Lung (tissue), 12 donors: ENCODE data around the gene ACYP2. TPM values are rescaled to one million over a fixed set of nuclear protein-coding genes. Genes with fewer than 3 reads are reported as not detected.

Source experiments
- ATAC-seq: fragments of 200-7000 bp; cut with Tn5 transposase; one replicate; pipeline ENCODE4 v1.9.1; 2020; ENCODE audit warnings: moderate number of reproducible peaks; ENCODE audit not compliant: insufficient read depth, low FRiP score
- DNase-seq, 3 donors: peaks; one replicate each; pipeline ENCODE4 v3.0.0-alpha.2; 2013 to 2017
- H3K27ac ChIP-seq, 2 donors: one replicate each; pipeline ENCODE4 v1.5.1; 2013; ENCODE audit warnings: mild to moderate bottlenecking in 2 of 2, moderate library complexity in 2 of 2, control low read depth in 1 of 2, inconsistent platforms in 1 of 2, low read depth in 1 of 2, low read length in 1 of 2
- H3K27me3 ChIP-seq, 3 donors: one replicate each; pipeline ENCODE4 v1.5.1; 2013; ENCODE audit warnings: low read length in 2 of 3; ENCODE audit not compliant: control insufficient read depth in 3 of 3, insufficient read depth in 3 of 3
- H3K36me3 ChIP-seq, 4 donors: one replicate each; pipeline ENCODE4 v1.5.1; 2013; ENCODE audit warnings: low read length in 4 of 4, mild to moderate bottlenecking in 1 of 4, moderate library complexity in 1 of 4; ENCODE audit not compliant: control insufficient read depth in 4 of 4, insufficient read depth in 4 of 4
- H3K4me1 ChIP-seq, 5 donors: one replicate each; pipeline ENCODE4 v1.5.1; 2013; ENCODE audit warnings: low read length in 5 of 5, mild to moderate bottlenecking in 2 of 5, moderate library complexity in 1 of 5; ENCODE audit not compliant: control insufficient read depth in 5 of 5, insufficient read depth in 5 of 5
- H3K4me3 ChIP-seq: one replicate; pipeline ENCODE4 v1.5.1; 2013; ENCODE audit warnings: mild to moderate bottlenecking, control low read depth, moderate library complexity
- H3K9ac ChIP-seq, 2 donors: one replicate each; pipeline ENCODE4 v1.5.1; 2013; ENCODE audit warnings: low read length in 2 of 2, control low read depth in 1 of 2; ENCODE audit not compliant: insufficient read depth in 1 of 2
- H3K9me3 ChIP-seq, 4 donors: one replicate each; pipeline ENCODE4 v1.5.1; 2013; ENCODE audit warnings: low read length in 3 of 4, mild to moderate bottlenecking in 1 of 4, moderate library complexity in 1 of 4; ENCODE audit not compliant: control insufficient read depth in 4 of 4, insufficient read depth in 3 of 4
- CTCF ChIP-seq: IDR thresholded peaks from 2 replicates; pipeline ENCODE4 v1.5.1; 2012; ENCODE audit warnings: mild to moderate bottlenecking; ENCODE audit errors: control extremely low read depth, extremely low read depth
- WGBS, 2 donors: extraction: QIAGEN DNeasy Blood & Tissue Kit; methylation state at CpG; one replicate each; pipeline ENCODE4 v1.1.7; 2013; 5-methylcytosine and 5-hydroxymethylcytosine counted together
- polyA plus RNA-seq, 2 donors: library from polyadenylated mRNA; stranded (reverse); fragments of 200-250 nt; gene quantifications; one replicate each; pipeline ENCODE4 v1.2.1, GENCODE V29; 2013
- total RNA-seq, 2 donors: library from RNA; depleted of rRNA in 1 of 2; stranded (reverse); fragments of >200 nt in 1 of 2; gene quantifications; one replicate each; pipeline ENCODE4 v1.2.1, GENCODE V29; 2014 to 2021
- donor health status: control.
- donor health status: control.
- donor health status: Bipolar disorder and iron deficiency.
- donor health status: healthy.
- donor health status: DM: yes; HTN: yes; CAD: no.

ACYP2 gene
- total and polyA plus RNA-seq, 4 donors = 13.2 to 23.7 (median 18.0) TPM

GRCh38 chr2:54336977-54337255, 221.5 kb downstream of the ACYP2 start:
- Histone ChIP-seq H3K4me3 (no peak overlapping the region), H3K27ac (no peak overlapping the region), H3K9ac (no peak overlapping the region), H3K27me3 (no peaks in the 10 kb centered on the region), H3K9me3 (no peaks in the 10 kb centered on the region), H3K36me3 (no peaks in the 10 kb centered on the region), H3K4me1 (peaks cover 0 to 7% (median 3%) of the 10 kb centered on the region in 5 donors)
- WGBS, 2 donors = 78 to 79% methylated on average over 1 of the region's 1 CpG
- ATAC-seq (no peak), DNase-seq (no peak)
- no peak for TF ChIP-seq CTCF

- DNase-seq = no peak
- H3K9me3 ChIP-seq = no peaks in the 10 kb centered on the region
- no peak for ATAC-seq
- H3K36me3 ChIP-seq = no peaks in the 10 kb centered on the region
- no peaks in the 10 kb centered on the region for H3K27me3 ChIP-seq
- WGBS, 2 donors = 90 to 97% methylated on average over 1 of the region's 1 CpG
- H3K27ac ChIP-seq = no peak overlapping the region
- H3K4me3 ChIP-seq = no peak overlapping the region
- H3K4me1 ChIP-seq = peaks cover 0 to 4% (median 3%) of the 10 kb centered on the region in 5 donors
- H3K9ac ChIP-seq = no peak overlapping the region
- TF ChIP-seq CTCF = no peak
Observed at GRCh38 chr2:54341656-54342055, 226.2 kb downstream of the ACYP2 start.

GRCh38 chr2:54342603-54343002, 227.2 kb downstream of the ACYP2 start:
- 66 to 78% methylated on average over 2 of the region's 2 CpGs for WGBS, 2 donors
- no peak for ATAC-seq

More at GRCh38 chr2:54342603-54343002, 227.2 kb downstream of the ACYP2 start:
- Histone ChIP-seq H3K4me1 (peaks cover 0 to 4% (median 0%) of the 10 kb centered on the region in 5 donors), H3K9ac (no peak overlapping the region), H3K27ac (no peak overlapping the region), H3K27me3 (no peaks in the 10 kb centered on the region), H3K9me3 (no peaks in the 10 kb centered on the region), H3K4me3 (no peak overlapping the region), H3K36me3 (no peaks in the 10 kb centered on the region)
- TF ChIP-seq CTCF = no peak
- no peak for DNase-seq
